Stimulated activated CD4-positive, alpha-beta T cell treated with anti-CD3 and anti-CD28 coated beads, Interleukin-2, amount 100 ng/mL, for 4 hours (primary cell): ENCODE results near the gene DCST1.
A peak's percentile ranks its signal among the peaks of the same experiment; 100 is the strongest.

ENCODE experiments used
- DNase-seq: peaks from one replicate; pipeline ENCODE4 v3.0.0-alpha.2; 2020; ENCODE audit warnings: low read depth

DCST1 gene

DNA sequence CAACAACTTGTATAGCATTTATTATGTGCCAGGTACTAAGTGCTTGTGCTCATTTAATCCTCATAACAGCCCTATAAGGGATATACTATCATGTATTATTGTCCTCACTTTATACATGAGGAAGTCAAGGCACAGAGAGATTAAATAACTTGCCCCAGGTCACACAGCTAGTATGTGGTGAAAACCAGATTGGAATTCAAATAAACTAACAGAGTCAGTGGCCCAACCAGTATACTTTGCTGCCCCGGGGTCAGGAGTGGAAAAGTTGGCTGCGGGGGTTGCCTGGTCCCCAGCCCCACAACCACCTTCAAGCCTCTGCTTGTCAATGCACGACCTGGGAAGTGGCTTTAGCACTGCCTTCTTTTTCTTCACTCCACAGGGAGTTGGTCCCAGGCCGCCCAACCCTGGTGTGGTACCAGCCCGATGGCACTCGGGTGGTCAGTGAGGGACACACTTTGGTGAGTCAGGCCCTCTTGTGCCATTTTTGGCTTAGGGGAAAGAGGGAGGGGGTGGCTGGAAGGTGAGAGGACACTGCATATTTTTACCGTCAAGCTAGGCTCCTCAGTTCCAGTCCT lies 20.0 kb downstream of the DCST1 start:
- no peak for DNase-seq

DNA sequence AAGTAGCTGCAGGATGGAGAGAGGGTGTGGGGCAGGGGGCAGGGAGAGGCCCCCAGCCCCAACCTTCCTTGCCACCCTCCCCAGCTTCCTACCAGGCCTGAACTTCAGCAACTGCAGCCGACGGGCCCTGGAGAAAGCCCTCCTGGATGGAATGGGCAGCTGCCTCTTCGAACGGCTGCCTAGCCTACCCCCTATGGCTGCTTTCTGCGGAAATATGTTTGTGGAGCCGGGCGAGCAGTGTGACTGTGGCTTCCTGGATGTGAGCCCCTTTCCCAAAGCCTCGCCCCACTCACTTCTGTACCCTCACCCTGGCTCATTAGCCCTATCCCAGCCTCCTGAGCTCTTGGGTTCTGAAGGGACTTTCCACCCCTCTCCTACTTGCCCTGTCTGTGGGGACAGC lies 23.5 kb downstream of the DCST1 start:
- no peak for DNase-seq

DNA sequence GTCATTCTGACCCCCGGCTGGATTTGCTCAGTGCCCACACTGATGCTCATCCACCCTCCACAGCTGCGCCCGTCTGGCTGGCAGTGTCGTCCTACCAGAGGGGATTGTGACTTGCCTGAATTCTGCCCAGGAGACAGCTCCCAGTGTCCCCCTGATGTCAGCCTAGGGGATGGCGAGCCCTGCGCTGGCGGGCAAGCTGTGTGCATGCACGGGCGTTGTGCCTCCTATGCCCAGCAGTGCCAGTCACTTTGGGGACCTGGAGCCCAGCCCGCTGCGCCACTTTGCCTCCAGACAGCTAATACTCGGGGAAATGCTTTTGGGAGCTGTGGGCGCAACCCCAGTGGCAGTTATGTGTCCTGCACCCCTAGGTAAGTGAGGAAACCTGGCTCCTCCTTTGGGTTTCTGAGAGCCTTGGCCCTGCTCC lies 24.2 kb downstream of the DCST1 start:
- DNase-seq, result no peak

DNA sequence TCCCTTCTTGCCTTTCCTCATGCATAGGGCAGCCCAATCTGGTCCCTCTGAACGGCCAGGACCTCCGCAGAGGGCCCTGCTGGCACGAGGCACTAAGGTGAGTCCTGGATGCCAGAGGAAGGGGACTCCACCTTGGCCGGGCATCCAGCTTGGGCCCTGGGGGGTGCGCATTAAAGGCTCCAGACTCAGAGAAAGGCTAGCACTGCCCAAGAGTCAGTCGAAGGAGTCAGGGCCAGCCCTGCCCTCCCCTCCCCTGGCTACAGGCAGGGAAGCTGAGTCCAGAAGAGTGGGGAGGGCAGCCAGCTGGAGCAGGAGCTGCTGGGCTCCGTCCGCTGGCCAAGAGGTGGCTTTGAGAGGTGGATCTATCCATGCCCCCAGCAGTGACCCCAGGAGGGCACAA lies 27.1 kb downstream of the DCST1 start:
- no peak for DNase-seq

DNA sequence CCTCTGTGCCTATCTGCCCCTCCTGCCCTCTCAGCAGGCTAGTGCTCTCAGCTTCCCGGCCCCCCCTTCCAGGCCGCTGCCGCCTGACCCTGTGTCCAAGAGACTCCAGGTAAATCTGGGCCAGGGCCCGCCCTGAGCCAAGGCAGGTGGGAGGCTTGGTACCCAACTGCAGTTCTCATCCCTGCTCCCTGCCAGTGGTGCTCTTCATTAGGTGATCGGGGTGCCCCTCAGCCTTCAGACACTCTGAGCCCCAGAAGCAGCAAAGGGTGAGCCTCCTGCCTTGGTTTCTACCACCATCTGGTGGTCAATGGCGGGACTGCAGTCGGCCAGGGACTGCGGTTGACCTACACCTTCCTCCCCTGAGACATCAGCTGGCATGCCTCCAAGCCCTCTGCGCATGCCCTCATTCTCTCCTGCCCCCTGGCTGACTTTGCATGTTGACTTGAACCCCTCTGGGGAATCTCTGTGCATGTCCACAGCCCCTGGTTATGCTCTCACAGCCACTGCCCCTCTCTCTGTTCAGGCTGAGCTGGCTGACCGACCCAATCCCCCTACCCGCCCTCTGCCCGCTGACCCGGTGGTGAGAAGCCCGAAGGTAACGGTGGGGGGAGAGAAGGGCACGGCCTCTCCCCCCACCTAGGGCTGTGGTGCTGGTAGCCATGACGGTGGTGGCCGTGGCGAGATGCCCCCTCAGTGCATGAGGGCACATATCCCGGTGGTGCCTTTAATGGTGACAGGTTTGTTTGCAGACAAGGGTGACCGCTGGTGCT lies 27.9 kb downstream of the DCST1 start:
- peak; percentile 88 for DNase-seq

DNA sequence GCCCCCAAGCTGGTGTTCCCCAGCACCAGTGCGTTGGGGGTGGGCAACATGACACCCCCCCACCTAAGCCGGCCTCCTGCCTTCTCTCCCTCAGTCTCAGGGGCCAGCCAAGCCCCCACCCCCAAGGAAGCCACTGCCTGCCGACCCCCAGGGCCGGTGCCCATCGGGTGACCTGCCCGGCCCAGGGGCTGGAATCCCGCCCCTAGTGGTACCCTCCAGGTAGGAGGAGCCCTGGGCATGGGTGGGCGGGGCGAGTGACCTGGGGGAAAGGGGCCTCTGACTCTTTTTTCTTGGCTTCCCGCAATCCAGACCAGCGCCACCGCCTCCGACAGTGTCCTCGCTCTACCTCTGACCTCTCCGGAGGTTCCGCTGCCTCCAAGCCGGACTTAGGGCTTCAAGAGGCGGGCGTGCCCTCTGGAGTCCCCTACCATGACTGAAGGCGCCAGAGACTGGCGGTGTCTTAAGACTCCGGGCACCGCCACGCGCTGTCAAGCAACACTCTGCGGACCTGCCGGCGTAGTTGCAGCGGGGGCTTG lies 28.6 kb downstream of the DCST1 start:
- no peak for DNase-seq

DNA sequence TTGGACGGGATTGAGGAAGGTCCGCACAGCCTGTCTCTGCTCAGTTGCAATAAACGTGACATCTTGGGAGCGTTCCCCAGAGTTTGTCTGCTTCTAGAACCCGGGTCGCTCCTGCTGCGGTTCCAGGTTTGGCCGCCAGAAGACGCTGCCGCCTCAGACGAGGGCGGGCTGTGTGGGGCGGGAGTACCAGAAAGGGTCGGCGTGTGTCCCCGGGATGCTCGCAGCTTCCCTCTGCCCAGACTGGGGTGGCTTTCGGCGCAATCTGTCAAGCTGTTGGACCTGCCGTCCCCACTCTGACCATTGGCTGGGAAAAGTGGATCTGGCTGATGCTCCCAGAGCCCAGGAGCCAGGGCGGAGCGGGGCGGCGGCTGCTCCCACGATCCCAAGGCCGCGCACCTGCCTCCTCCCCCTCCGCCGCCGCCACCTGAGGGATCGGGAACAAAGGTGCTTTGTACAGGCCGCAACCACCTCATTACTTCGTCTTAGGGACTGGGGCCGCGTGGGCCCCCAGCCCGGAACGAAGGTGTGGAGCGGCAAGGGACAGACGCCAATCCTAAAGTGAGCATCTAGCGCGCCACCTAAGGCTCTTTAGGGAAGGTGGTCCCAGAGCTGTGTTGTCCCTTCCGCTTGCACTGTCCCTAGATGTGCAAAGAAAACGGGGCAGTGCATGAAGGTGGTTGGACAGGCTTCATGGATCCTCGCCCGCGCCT lies 29.2 kb downstream of the DCST1 start:
- peak; percentile 62 for DNase-seq

DNA sequence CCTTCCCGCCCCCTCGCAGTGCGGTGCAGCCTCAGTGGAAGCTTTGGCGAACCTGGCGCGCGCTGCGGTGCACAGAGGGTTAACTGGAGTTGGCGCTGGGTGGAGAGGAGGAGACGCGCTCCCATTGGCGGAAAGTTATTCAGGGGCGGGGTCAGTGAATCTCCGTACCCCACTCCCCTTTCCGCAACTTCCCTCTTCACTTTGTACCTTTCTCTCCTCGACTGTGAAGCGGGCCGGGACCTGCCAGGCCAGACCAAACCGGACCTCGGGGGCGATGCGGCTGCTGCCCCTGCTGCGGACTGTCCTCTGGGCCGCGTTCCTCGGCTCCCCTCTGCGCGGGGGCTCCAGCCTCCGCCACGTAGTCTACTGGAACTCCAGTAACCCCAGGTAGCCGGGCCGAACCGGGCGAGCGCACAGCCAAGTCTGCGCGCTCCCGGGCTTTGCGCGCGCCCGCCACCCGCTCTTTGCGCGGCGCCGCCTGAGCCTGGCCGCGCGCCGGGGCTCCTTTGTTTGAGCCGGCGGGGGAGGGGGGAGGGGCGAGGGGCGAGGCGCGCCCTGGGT lies 30.0 kb downstream of the DCST1 start, which contains the start of gene EFNA4:
Gene EFNA4, plus strand, starts transcription at position 191 of the 561 bp plus-strand sequence. Its CDS starts 84 bp downstream, at position 275.
- peak; percentile 73 for DNase-seq

DNA sequence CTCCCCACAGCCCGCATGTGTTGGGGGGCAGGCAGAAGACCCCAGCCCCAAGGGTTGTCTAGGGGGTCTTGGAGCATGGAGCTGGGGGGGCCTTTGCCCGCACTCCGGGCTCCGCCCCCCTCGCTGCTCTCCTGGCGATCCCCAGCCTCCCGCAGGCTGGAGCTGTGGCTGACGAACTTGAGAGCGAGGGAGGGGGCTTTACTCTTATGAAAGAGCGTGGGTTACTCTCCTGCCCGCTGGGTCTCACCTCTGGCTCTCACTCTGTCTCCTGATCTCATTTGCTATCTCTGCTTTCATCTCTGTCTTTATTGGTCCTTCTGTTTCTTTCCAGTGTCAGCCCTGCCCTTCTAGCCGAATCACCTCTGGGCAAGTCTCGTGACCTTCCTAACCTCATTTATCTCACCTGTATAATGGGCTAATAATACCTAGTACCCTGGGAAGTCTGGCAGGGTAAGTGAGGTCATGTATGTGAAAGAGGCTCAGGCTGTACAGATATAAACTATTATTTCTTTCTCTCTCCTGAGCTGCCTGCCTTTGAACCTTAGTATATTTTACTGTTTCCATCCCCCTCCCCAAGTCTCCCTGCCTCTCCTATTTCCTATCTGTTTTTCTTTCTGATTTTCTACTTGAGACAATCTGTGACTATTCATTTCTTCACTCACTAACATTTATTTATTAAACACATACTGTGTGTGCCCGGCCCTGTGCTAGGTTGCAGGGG lies 30.6 kb downstream of the DCST1 start:
- no peak for DNase-seq

DNA sequence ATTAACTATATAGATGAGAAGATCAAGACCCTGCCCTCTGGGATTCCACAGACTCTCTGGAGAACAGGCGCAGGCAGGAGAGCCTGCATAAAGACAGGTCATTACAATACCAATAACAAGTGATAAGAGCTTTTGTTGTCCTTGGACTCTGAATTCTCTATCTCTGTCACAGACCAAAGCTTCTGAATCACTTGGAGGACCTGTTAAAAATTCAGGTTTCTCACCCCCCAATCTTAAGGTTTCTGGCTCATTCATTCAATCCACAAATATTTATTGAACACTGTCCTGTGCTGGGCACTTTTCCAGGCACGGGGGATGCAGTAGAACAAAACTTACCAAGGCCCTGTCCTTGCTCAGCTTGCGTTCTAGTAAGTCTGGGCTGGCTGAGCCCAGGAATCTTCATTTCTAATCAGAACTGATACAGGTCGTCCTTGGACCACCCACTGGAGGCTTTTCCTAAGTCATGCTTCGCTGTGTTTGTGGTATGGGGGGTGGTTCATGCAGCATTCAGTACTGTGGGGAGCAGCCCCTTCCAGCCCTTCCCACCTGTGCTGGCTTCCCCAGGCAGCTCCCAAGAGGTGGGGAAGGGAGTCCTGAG lies 31.3 kb downstream of the DCST1 start:
- no peak for DNase-seq

DNA sequence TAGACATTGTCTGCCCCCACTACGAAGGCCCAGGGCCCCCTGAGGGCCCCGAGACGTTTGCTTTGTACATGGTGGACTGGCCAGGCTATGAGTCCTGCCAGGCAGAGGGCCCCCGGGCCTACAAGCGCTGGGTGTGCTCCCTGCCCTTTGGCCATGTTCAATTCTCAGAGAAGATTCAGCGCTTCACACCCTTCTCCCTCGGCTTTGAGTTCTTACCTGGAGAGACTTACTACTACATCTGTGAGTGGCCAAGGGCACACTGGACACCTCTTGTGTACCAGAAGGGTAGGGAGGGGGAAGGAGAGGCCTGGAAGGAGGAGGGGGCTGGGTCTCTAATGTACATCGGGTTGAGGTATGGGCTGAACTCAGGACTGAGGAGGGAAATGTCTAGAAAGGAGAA lies 33.2 kb downstream of the DCST1 start:
- no peak for DNase-seq

DNA sequence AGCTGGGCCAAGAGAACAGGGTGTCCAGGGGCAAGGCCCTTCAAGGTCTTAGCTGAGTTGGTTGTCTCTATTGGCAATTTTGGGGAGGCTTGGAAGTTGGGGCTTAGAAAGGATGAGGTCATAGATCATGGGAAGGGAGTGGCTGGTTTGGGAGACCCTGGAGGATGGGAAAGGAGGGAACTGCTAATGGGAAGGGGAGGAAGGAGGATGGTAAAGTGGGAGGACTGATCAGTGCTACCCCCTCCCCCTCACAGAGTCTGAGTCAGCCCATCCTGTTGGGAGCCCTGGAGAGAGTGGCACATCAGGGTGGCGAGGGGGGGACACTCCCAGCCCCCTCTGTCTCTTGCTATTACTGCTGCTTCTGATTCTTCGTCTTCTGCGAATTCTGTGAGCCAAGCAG lies 35.0 kb downstream of the DCST1 start:
- no peak for DNase-seq

DNA sequence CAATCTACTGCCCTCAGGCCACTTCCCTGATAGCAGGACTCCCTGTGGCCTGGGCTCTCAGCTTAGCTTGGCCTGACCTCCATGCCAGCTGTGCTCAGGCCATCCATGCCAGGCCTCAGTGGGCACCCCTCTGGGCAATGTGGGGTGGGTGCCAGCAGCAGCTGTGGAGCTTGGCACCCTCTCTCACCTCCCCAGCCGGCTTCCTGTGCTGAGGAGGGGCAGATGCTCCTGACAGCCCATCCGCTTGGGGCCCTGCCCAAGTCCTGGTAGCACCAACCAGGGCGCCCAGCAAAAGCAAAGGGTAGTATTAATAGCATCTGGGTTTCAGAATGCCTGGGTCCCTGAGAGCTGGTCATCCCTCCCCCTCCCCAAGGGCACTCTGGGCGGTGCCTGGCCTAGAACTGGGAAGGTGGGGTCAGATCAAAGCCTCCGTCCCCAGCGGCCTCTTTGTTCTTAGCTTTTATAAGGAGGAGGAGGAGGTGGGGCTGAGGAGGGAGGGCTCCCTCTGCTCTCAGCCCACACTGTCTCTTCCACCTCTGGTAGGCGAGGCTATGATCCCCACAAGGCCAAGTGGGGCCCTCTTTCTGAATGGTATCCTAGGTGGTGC lies 36.0 kb downstream of the DCST1 start:
- DNase-seq, result no peak

DNA sequence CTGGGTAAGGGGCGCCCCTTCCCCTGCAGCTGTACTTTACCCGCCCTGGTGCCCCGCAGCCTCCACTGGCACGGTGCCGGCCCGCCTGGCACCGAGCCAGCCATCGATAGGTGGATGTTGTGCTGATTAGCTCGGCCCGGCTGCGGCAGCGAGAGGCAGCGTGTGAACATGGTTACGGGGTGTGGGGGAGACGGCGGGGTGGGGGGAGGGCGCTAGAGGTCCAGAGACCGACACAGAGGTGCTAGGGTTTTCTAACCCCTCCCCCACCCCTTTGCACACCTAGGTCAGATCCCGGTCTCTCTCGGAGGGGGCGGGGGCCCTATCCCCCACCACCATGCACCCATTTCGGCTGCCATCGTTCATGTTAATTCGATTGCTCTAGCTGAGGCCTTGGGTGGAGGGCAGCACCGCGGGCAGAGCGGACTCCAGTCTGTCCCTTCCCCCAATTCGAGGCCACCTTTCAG lies 36.6 kb downstream of the DCST1 start:
- DNase-seq, result no peak

DNA sequence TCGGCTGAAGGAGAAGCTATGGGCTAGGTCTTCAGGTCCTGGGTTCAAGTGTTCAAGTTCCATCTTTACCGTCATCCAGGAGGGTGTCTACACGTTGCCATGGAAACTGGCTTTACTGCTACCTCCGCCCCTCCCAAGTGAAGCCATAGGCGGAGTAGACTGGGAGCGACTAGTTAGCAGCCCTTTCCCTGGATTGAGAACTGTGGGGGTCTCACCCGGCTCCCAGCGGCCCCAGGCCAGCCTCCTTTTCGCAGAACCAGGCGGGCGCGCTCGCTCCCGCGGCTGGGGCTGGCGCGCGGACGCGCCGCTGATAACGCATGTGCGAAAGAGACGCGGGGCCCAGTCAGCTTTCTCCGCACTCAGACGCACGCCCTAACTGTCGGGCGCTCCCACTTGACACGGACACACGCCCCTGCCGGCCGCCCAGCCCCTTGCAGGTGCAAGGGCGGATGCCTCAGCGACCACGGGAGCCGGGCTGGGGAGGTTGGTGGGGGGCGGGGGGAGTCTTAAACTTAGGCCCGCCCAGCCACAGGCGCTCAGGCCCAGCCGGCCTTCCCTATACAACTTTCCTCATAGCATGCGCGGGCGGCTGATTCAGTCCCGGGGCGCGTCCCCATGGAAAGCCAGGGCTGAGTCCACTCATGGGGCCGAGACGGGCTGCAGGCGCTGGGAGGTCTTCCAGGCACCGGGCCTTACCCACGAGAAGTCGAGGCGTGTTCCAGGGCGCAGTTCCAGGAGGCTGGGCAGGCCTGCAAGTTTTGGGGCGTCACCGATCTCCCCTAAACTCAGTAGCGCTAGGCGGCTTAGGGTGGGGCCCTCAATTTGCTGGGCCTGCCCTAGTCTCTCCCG lies 37.3 kb downstream of the DCST1 start:
- DNase-seq, result peak; percentile 52

DNA sequence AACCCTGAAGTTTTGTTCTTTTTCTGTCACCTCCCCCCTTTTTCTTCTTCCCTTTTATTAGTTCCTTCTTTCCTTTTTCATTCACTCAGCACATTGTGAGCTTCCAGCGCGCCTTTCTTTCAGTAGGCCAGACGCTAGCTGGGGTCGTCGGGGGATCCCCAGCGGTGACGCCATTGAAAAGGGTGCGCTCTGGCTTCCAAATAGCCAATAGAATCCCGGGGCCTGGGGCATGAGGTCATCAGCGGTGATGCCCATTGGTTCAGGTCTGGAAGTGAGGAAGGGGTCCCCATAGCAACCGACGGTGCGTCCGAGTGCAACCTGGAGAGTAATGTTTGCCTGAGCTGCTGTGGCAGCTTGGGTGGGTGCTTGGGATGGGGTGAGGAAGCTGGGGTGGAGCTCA lies 38.1 kb downstream of the DCST1 start:
- no peak for DNase-seq

DNA sequence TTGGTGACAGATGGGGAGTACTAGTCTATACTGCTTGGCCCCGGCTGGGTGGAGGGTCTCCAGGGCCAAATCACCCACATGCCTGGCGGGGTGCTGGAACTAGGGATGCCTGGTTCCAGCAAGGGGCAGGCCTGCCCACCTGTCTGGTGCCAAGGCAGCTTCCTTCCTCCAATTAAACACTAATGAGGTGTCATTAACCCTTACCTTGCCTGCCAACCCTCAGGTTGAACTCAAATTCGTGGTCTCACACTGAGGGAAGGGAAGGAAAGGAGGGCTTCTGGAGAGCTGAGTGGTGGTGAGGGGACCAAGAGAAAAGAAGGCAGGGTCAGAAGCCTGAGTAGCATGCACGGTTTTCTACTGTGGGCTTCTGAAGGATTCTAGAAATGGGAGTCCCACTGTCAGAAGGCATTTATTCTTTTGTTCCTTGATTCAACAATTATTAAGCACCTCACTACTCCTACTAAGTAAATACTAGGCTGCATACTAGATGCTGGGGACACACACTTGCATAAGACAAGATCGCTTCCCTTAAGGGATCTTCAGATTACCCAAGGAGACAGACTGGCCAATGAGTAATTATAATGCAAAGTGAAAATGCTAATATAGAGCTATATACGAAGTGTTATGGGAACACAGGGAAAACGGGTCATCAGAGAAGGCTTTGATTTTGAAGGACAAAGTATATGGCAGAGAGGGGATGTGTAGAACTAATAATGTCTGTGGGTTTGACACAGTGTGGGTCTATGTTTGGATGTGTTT lies 39.1 kb downstream of the DCST1 start:
- no peak for DNase-seq

DNA sequence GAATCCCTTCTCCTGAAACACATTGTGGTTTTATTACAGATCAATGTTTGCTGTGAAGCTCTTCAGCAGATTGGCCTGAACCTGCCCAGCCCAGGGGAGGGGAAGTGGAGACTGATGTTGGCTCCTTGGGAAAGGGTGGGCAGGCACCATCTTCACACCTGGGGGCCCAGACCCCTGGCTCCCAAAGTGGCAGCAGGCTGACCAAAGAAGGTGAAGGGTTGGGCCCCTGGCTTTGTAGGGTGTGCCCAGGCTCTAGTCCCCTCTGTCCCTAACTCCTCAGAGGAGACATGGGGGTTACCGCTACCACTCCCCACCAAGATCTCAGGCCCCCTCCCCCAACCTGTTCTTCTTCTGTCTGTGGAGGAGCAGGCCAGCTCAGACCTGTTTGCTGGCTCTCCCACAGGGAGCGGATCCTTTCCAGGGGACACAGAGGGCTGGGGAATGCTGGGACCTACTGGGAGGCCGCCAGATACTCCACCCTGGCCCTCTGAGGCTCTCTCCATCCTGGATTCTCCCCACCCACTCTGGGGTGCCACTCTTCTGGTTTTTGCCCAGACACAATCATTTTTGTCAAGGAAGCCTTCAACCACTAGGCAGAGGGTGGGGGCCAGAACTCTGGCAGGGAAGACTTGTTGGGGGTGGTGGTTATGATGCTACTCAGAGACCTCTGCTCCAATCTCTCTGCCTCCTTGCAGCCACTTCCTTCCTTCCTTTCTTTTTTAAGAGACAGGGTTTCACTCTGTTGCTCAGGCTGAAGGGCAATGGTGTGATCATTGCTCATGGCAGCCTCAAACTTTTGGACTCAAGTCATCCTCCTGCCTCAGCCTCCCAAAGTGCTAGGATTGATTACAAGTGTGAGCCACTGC lies 40.0 kb downstream of the DCST1 start:
- no peak for DNase-seq
